ENCODE measurements around the gene ACSF2. TPM values are rescaled to one million over a fixed set of nuclear protein-coding genes. Genes with fewer than 3 reads are reported as not detected.

The ACSF2 gene
- polyA plus RNA-seq, 1 of the 3 experiments (the other 2 are of a cell fraction), result 46.6 TPM

GRCh38 chr17:50479522-50480141, 53.6 kb downstream of the ACSF2 start:
- peak; percentile 95 for DNase-seq
- Histone ChIP-seq H2AFZ (ENCODE audit: low read depth) (peak overlapping the region; percentile 87; the same call in 1 of the 2 replicates), H3K4me1 (ENCODE audit: control insufficient read depth in 1 of 2, insufficient read depth in 2 of 2, low read depth in 1 of 2, low read length in 1 of 2) (peaks cover 10 to 17% of the 10 kb centered on the region in 2 experiments; a peak in 2 of 4 replicates), H3K4me2 (peak overlapping the region; percentile 92), H3K27ac (ENCODE audit: low read depth in 2 of 2, low read length in 1 of 2) (peak overlapping the region; percentile 79 to 88; a peak in 3 of 4 replicates), H3K36me3 (replicated peaks in 1 of 2; ENCODE audit: control insufficient read depth in 1 of 2, insufficient read depth in 2 of 2, low read length in 1 of 2) (peaks cover 12 to 38% of the 10 kb centered on the region in 2 experiments), H3K9ac (peak overlapping the region; percentile 81; the same call in 1 of the 2 replicates), H3K9me2 (no peaks in the 10 kb centered on the region), H3K9me3 (no peaks in the 10 kb centered on the region), H3F3A (replicated peaks; ENCODE audit: insufficient read depth) (peaks cover 14% of the 10 kb centered on the region), H3K27me3 (ENCODE audit: insufficient read depth) (no peaks in the 10 kb centered on the region), H4K20me1 (ENCODE audit: insufficient read depth) (no peaks in the 10 kb centered on the region), H3K4me3 (ENCODE audit: low read depth in 2 of 2, low read length in 1 of 2) (peak overlapping the region; percentile 80 to 90), H3K79me2 (ENCODE audit: insufficient read depth) (peaks cover 16% of the 10 kb centered on the region)
- 13% methylated on average over 19 of the region's 19 CpGs for WGBS (ENCODE audit: low lambda C conversion rate)
- ChIA-PET CTCF (interaction anchor here (0.6 to 5.9 kb wide), 85 partner anchors 9 to 751 kb away, joined by 3 to 85 read pairs (median 5); partner anchors contain the start of genes ACSF2, CHAD, COL1A1 and EPN3), POLR2A (interaction anchor here (0.5 to 1.4 kb wide), 5 partner anchors 51 to 776 kb away, joined by 3 to 10 read pairs (median 4); partner anchors contain the start of gene LRRC59)
- peak; percentile 44; the same call in 1 of the 2 replicates for TF ChIP-seq TAF1 (IDR thresholded peaks at IDR 0.05; ENCODE audit: borderline replicate concordance, low read depth, low read length)
- TF ChIP-seq CHD2 (IDR thresholded peaks at IDR 0.05; ENCODE audit: low read length, partially characterized antibody), result peak; percentile 76
- TF ChIP-seq RAD21 (IDR thresholded peaks at IDR 0.05; ENCODE audit: low read length), result peak; percentile 62
- TF ChIP-seq EZH2phosphoT487 (IDR thresholded peaks at IDR 0.05; ENCODE audit: borderline replicate concordance, low read depth), result no peak
- no peak for TF ChIP-seq ELF1 (IDR thresholded peaks at IDR 0.05)
- 0 out of 2 replicates have a peak, but pooled peaks have one; percentile 43 for TF ChIP-seq FOXJ3 (CRISPR knock-in tag; IDR thresholded peaks at IDR 0.05)
- TF ChIP-seq NRF1 (IDR thresholded peaks at IDR 0.05; ENCODE audit: low read depth, low read length), result no peak; the same call in none of the 2 replicates
- peak; percentile 87; the same call in 1 of the 2 replicates for TF ChIP-seq SIN3A (IDR thresholded peaks at IDR 0.05; ENCODE audit: borderline replicate concordance, low read depth, low read length)
- no peak for TF ChIP-seq USF1 (IDR thresholded peaks at IDR 0.05; ENCODE audit: borderline replicate concordance, low read depth)
- TF ChIP-seq CTCF (IDR thresholded peaks at IDR 0.05), result peak; percentile 67
- TF ChIP-seq IRF3 (IDR thresholded peaks at IDR 0.05; ENCODE audit: low read depth, low read length), result no peak
- no peak for TF ChIP-seq FOSL2 (IDR thresholded peaks at IDR 0.05; ENCODE audit: borderline replicate concordance, low read depth)
- TF ChIP-seq JUND (IDR thresholded peaks at IDR 0.05), result no peak
- TF ChIP-seq MAX (IDR thresholded peaks at IDR 0.05; ENCODE audit: low read depth), result peak; percentile 98
- TF ChIP-seq SMC3 (IDR thresholded peaks at IDR 0.05; ENCODE audit: low read depth, low read length), result peak; percentile 28; the same call in 1 of the 2 replicates
- peak; percentile 20; the same call in 1 of the 2 replicates for TF ChIP-seq POLR2AphosphoS5 (IDR thresholded peaks at IDR 0.05; ENCODE audit: low read depth, low read length)
- peak; percentile 97 for TF ChIP-seq MXI1 (IDR thresholded peaks at IDR 0.05; ENCODE audit: low read depth, low read length)
- no peak for TF ChIP-seq FOXM1 (IDR thresholded peaks at IDR 0.05; ENCODE audit: low read depth)
- no peak for TF ChIP-seq PBX3 (IDR thresholded peaks at IDR 0.05)
- TF ChIP-seq RCOR1 (IDR thresholded peaks at IDR 0.05; ENCODE audit: low read length), result peak; percentile 23; the same call in 1 of the 2 replicates
- no peak for TF ChIP-seq REST (IDR thresholded peaks at IDR 0.05; ENCODE audit: low read depth, low read length)

Measured in SK-N-SH (cell line).